H1 (cell line): ENCODE data around the gene TGFA. TPM values are rescaled to one million over a fixed set of nuclear protein-coding genes. Genes with fewer than 3 reads are reported as not detected.
A peak's percentile ranks its signal among the peaks of the same experiment; 100 is the strongest.

Experiments
- CTCF ChIA-PET: fragments of 300-600 bp; sonication (Branson Sonifier 250); formaldehyde crosslinking; loops from one replicate; lab custom pipeline; 2021; ENCODE audit not compliant: partially characterized antibody; lab: Charles Lee
- POLR2A ChIA-PET: fragments of 300-600 bp; sonication (Branson Sonifier 250); formaldehyde crosslinking; loops from one replicate; lab custom pipeline; 2021; ENCODE audit warnings: inconsistent platforms; ENCODE audit not compliant: partially characterized antibody; lab: Charles Lee
- DNase-seq, 2 experiments: peaks; one replicate each; pipeline versions ENCODE4 v3.0.0 to v3.0.0-alpha.2; 2010 to 2022; ENCODE audit warnings: low spot score in 2 of 2, low read depth in 1 of 2, mixed read lengths in 1 of 2
- FAIRE-seq: peaks from 2 replicates; lab custom pipeline; 2011; peaks lifted over from hg19 to GRCh38; lab: Jason Lieb, UNC
- H2AFZ ChIP-seq: 2 replicates; pipeline ENCODE4 v1.8.1; 2012; ENCODE audit warnings: low read length, inconsistent platforms
- H2AK5ac ChIP-seq: 2 replicates; pipeline ENCODE4 v1.6.1; 2013; ENCODE audit warnings: low read depth, low read length
- H2BK120ac ChIP-seq: replicated peaks from 2 replicates; pipeline ENCODE3; 2013; ENCODE audit warnings: low read depth, low read length, inconsistent platforms
- H2BK12ac ChIP-seq: 2 replicates; pipeline ENCODE4 v1.6.1; 2013; ENCODE audit warnings: low read depth, low read length
- H2BK15ac ChIP-seq: 2 replicates; pipeline ENCODE4 v1.6.1; 2013; ENCODE audit warnings: low read length
- H2BK20ac ChIP-seq: 2 replicates; pipeline ENCODE4 v1.6.1; 2013; ENCODE audit warnings: low read length
- H2BK5ac ChIP-seq: 2 replicates; pipeline ENCODE4 v1.6.1; 2013; ENCODE audit warnings: low read depth, low read length
- H3K14ac ChIP-seq: 2 replicates; pipeline ENCODE4 v1.6.1; 2013; ENCODE audit warnings: inconsistent platforms; ENCODE audit not compliant: insufficient read length
- H3K18ac ChIP-seq: 2 replicates; pipeline ENCODE4 v1.6.1; 2013; ENCODE audit warnings: low read length; ENCODE audit errors: extremely low read depth
- H3K23ac ChIP-seq: 2 replicates; pipeline ENCODE4 v1.6.1; 2013; ENCODE audit warnings: inconsistent platforms; ENCODE audit not compliant: insufficient read length
- H3K23me2 ChIP-seq: 2 replicates; pipeline ENCODE4 v1.6.1; 2013; ENCODE audit warnings: low read depth, low read length
- H3K27ac ChIP-seq: 2 replicates; pipeline ENCODE4 v1.6.1; 2011; ENCODE audit warnings: low read depth, low read length, inconsistent platforms
- H3K27me3 ChIP-seq, 4 experiments: replicated peaks in 1 of 4; 1 replicate in 1 of 4; 2 replicates in 3 of 4; pipeline versions ENCODE4 v1.6.1 to v1.8.1; 2011 to 2013; ENCODE audit warnings: low read length in 3 of 4, mild to moderate bottlenecking in 3 of 4, inconsistent platforms in 2 of 4, mixed read lengths in 2 of 4, moderate library complexity in 1 of 4; ENCODE audit not compliant: control insufficient read depth in 3 of 4, insufficient read depth in 3 of 4; ENCODE audit errors: extremely low read depth in 1 of 4
- H3K36me3 ChIP-seq, 4 experiments: 2 replicates each; pipeline versions ENCODE4 v1.6.1 to v1.8.1; 2011 to 2013; ENCODE audit warnings: mild to moderate bottlenecking in 4 of 4, low read length in 3 of 4, moderate library complexity in 2 of 4, control low read depth in 1 of 4, inconsistent platforms in 1 of 4; ENCODE audit not compliant: insufficient read depth in 4 of 4, control insufficient read depth in 2 of 4
- H3K4ac ChIP-seq: replicated peaks from 2 replicates; pipeline ENCODE3; 2013; ENCODE audit warnings: low read length, low read depth, mixed read lengths, inconsistent platforms; ENCODE audit not compliant: insufficient read length
- H3K4me1 ChIP-seq, 4 experiments: replicated peaks in 1 of 4; 1 replicate in 1 of 4; 2 replicates in 3 of 4; pipeline versions ENCODE4 v1.6.1 to v1.8.1; 2011 to 2013; ENCODE audit warnings: low read length in 3 of 4, inconsistent platforms in 2 of 4, mixed read lengths in 1 of 4; ENCODE audit not compliant: insufficient read depth in 4 of 4, control insufficient read depth in 3 of 4
- H3K4me2 ChIP-seq, 2 experiments: 2 replicates each; pipeline versions ENCODE4 v1.6.1 to v1.8.1; 2011 to 2013; ENCODE audit warnings: low read depth in 2 of 2, low read length in 2 of 2, control low read depth in 1 of 2, inconsistent platforms in 1 of 2, mild to moderate bottlenecking in 1 of 2; ENCODE audit not compliant: insufficient read depth in 1 of 2
- H3K4me3 ChIP-seq, 4 experiments: fragments of 200-600, 300-600 bp in 1 of 4; sonication (generic), shearing (Covaris generic), sonication (Bioruptor Twin) in 1 of 4; 2 replicates each; pipeline versions ENCODE4 v1.5.1 to v1.8.1; 2011 to 2016; ENCODE audit warnings: low read length in 4 of 4, low read depth in 3 of 4, control low read depth in 2 of 4, inconsistent platforms in 2 of 4, mild to moderate bottlenecking in 2 of 4, mixed read lengths in 1 of 4, moderate library complexity in 1 of 4; ENCODE audit not compliant: insufficient read depth in 2 of 4; ENCODE audit errors: extremely low read depth in 1 of 4
- H3K56ac ChIP-seq: replicated peaks from 2 replicates; pipeline ENCODE3; 2013; ENCODE audit warnings: low read depth, mild to moderate bottlenecking, mixed read lengths, low read length, inconsistent platforms; ENCODE audit not compliant: insufficient read length
- H3K79me1 ChIP-seq: 2 replicates; pipeline ENCODE4 v1.6.1; 2013; ENCODE audit warnings: low read depth, low read length, control low read depth
- H3K79me2 ChIP-seq, 2 experiments: 2 replicates each; pipeline versions ENCODE4 v1.6.1 to v1.8.1; 2012 to 2013; ENCODE audit warnings: low read length in 2 of 2, mild to moderate bottlenecking in 2 of 2, inconsistent platforms in 1 of 2; ENCODE audit not compliant: insufficient read depth in 2 of 2, control insufficient read depth in 1 of 2
- H3K9ac ChIP-seq, 4 experiments: replicated peaks in 1 of 4; 1 replicate in 1 of 4; 2 replicates in 3 of 4; pipeline versions ENCODE4 v1.6.1 to v1.8.1; 2011 to 2013; ENCODE audit warnings: low read depth in 3 of 4, low read length in 3 of 4, control low read depth in 2 of 4, mild to moderate bottlenecking in 2 of 4, moderate library complexity in 2 of 4, inconsistent platforms in 1 of 4; ENCODE audit errors: extremely low read depth in 1 of 4
- H3K9me3 ChIP-seq, 2 experiments: 2 replicates each; pipeline versions ENCODE4 v1.6.1 to v1.8.1; 2012 to 2013; ENCODE audit warnings: mild to moderate bottlenecking in 2 of 2, moderate library complexity in 2 of 2, control low read depth in 1 of 2, inconsistent platforms in 1 of 2, low read depth in 1 of 2, low read length in 1 of 2, mixed read lengths in 1 of 2; ENCODE audit not compliant: insufficient read depth in 2 of 2
- H4K20me1 ChIP-seq, 2 experiments: replicated peaks in 1 of 2; 2 replicates each; pipeline versions ENCODE3 to v1.8.1; 2011 to 2013; ENCODE audit warnings: inconsistent platforms in 2 of 2, low read length in 2 of 2, mild to moderate bottlenecking in 1 of 2; ENCODE audit not compliant: insufficient read depth in 2 of 2, control insufficient read depth in 1 of 2
- H4K5ac ChIP-seq: 2 replicates; pipeline ENCODE4 v1.6.1; 2013; ENCODE audit warnings: low read length, low read depth, mixed read lengths, inconsistent platforms; ENCODE audit not compliant: insufficient read length
- H4K8ac ChIP-seq: 2 replicates; pipeline ENCODE4 v1.8.0; 2013; ENCODE audit warnings: mild to moderate bottlenecking, moderate library complexity, low read length, inconsistent platforms; ENCODE audit not compliant: insufficient read depth; ENCODE audit errors: extremely low read depth
- H4K91ac ChIP-seq: replicated peaks from 2 replicates; pipeline ENCODE3; 2013; ENCODE audit warnings: low read length, mixed read lengths, inconsistent platforms; ENCODE audit not compliant: insufficient read length
- CHD2 ChIP-seq: IDR thresholded peaks from 2 replicates; pipeline ENCODE4 v1.6.1; 2012; ENCODE audit warnings: low read length, improper control_type of control experiment
- EP300 ChIP-seq, 2 experiments: IDR thresholded peaks; 1 replicate in 1 of 2; 2 replicates in 1 of 2; pipeline ENCODE4 v1.6.1; 2011 to 2012; ENCODE audit warnings: low read depth in 2 of 2, low read length in 2 of 2, mild to moderate bottlenecking in 2 of 2, borderline replicate concordance in 1 of 2, inconsistent platforms in 1 of 2, moderate library complexity in 1 of 2
- GABPA ChIP-seq: IDR thresholded peaks from 2 replicates; pipeline ENCODE4 v1.6.1; 2011; ENCODE audit warnings: mild to moderate bottlenecking, low read length, moderate library complexity, borderline replicate concordance; ENCODE audit not compliant: insufficient read depth
- GTF2F1 ChIP-seq: IDR thresholded peaks from 2 replicates; pipeline ENCODE4 v1.6.1; 2012; ENCODE audit warnings: low read depth, low read length, improper control_type of control experiment, borderline replicate concordance
- KDM4A ChIP-seq: IDR thresholded peaks from one replicate; pipeline ENCODE4 v1.7.1; 2012; ENCODE audit warnings: low read depth, mild to moderate bottlenecking, moderate library complexity, low read length, inconsistent platforms; ENCODE audit not compliant: severe bottlenecking
- PHF8 ChIP-seq: fragments of 200-600 bp; sonication (generic); conservative IDR thresholded peaks from 2 replicates; pipeline ENCODE4 v1.7.1; 2012; ENCODE audit warnings: low read depth, mild to moderate bottlenecking, inconsistent platforms, low read length, moderate library complexity
- POLR2AphosphoS5 ChIP-seq: IDR thresholded peaks from 2 replicates; pipeline ENCODE4 v1.6.1; 2011; ENCODE audit warnings: low read depth, low read length
- POU5F1 ChIP-seq: IDR thresholded peaks from 2 replicates; pipeline ENCODE4 v1.6.1; 2011; ENCODE audit warnings: low read depth, mild to moderate bottlenecking, low read length, moderate library complexity
- RNF2 ChIP-seq: fragments of 200-900, 300-1000 bp; sonication (generic); IDR thresholded peaks from 2 replicates; pipeline ENCODE4 v1.7.1; 2016; ENCODE audit warnings: borderline replicate concordance, low read depth, mild to moderate bottlenecking, antibody characterized with exemption, low read length; ENCODE audit not compliant: poor library complexity, severe bottlenecking; ENCODE audit errors: missing control alignments
- TCF12 ChIP-seq: IDR thresholded peaks from 2 replicates; pipeline ENCODE4 v1.6.1; 2011; ENCODE audit warnings: low read depth, mild to moderate bottlenecking, low read length
- TEAD4 ChIP-seq: IDR thresholded peaks from 2 replicates; pipeline ENCODE4 v1.6.1; 2012; ENCODE audit warnings: low read depth, low read length, inconsistent platforms, mixed read lengths
- ZNF274 ChIP-seq: IDR thresholded peaks from 2 replicates; pipeline ENCODE4 v1.7.0; 2012; ENCODE audit warnings: low read length, borderline replicate concordance; ENCODE audit errors: extremely low read depth
- WGBS, 2 experiments: shearing (Covaris generic) in 1 of 2; methylation state at CpG; one replicate each; pipeline versions ENCODE4 v1.1.6 to v1.1.7; 2013 to 2015; ENCODE audit warnings: low lambda C conversion rate in 2 of 2, mixed read lengths in 2 of 2, inconsistent platforms in 1 of 2, low coverage in 1 of 2, missing lambda C conversion rate in 1 of 2; ENCODE audit not compliant: insufficient replicate concordance in 2 of 2, insufficient coverage in 1 of 2, insufficient read length in 1 of 2; ENCODE audit errors: extremely low coverage in 1 of 2, missing lambda C conversion rate in 1 of 2; 5-methylcytosine and 5-hydroxymethylcytosine counted together
- polyA plus RNA-seq, 7 experiments: library from polyadenylated mRNA; depleted of rRNA in 3 of 7; stranded (reverse) in 5 of 7; unstranded in 2 of 7; fragments of >200 nt in 5 of 7; fragments of 200-250 nt in 2 of 7; gene quantifications; 1 replicate in 5 of 7; 2 replicates in 1 of 7; 4 replicates in 1 of 7; pipeline versions ENCODE4 v1.2.1 to v1.2.3, GENCODE V29; 2011 to 2013; ENCODE audit warnings: missing spikeins in 2 of 7, mixed read lengths in 2 of 7
- total RNA-seq: library from RNA; stranded (reverse); fragmentation: NEBNext Ultra II Directional; extraction: Animal tissue kit (Norgen Biotek cat#: 25700); gene quantifications from 2 replicates; pipeline ENCODE4 v1.2.1, GENCODE V29; 2021

TGFA gene
- total and polyA plus RNA-seq, 2 of the 8 experiments (the other 6 are each of a cell fraction or from before 2014, with no cell fraction given), result 1.8 to 3.7 TPM

DNA sequence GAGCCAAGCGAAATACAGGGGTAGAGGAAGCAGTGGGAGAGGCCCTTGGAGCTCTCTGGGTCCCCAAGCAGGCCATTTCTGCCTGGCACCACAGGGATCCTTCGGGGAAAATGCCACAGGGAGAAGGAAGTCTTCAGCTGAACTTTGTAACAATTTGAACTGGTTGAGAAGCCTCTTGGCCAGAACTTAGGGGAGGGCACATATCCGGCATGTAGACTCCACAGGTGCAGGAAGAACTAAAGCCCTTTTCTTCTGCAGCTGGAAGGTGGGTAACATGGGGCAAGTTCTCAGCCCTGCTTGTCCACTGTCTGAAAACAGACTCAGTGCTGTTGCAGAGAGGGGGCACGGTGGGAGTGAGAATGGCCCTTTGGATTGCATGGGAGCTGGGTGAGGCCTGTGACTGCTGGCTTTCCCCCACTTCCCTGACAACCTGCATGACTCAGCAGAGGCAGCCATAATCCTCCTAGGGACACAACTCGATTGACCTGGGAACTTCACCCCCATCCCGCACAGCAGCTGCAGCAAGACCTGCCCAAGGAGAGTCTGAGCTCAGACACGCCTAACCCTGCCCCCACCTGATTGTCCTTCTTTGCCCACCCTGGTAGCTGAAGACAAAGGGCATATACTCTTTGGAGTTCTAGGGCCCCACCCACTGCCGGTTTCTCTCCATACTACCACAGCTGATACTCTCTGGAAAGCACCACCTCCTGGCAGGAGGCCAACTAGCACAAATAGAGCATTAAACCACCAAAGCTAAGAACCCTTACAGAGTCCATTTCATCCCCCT, 150.2 kb downstream of the TGFA start:
- WGBS, 2 experiments, result 80% methylated on average over 8 of the region's 8 CpGs; no CpG with 5 or more reads in 1 of the 2 experiments
- H3K79me2 ChIP-seq, result no peaks in the 10 kb centered on the region
- no peak for FAIRE-seq
- TF ChIP-seq TEAD4, result no peak
- TF ChIP-seq TCF12, result no peak
- no peak for TF ChIP-seq CHD2
- no peak for TF ChIP-seq EP300 (IDR thresholded peaks at IDR 0.05; ENCODE audit: borderline replicate concordance in 1 of 2, low read depth in 2 of 2, low read length in 2 of 2)
- no peak for TF ChIP-seq RNF2
- TF ChIP-seq KDM4A, result no peak
- no peak for TF ChIP-seq POLR2AphosphoS5
- TF ChIP-seq POU5F1, result no peak
- no peak for TF ChIP-seq GTF2F1
- no peak for TF ChIP-seq GABPA
- TF ChIP-seq PHF8, result no peak
- no peak for TF ChIP-seq ZNF274

More for the DNA sequence above, 150.2 kb downstream of the TGFA start:
- ChIA-PET CTCF (interaction anchor here (0.6 to 1.9 kb wide), 9 partner anchors 13 to 589 kb away, joined by 3 to 9 read pairs (median 3); no protein-coding TSS in a partner anchor), POLR2A (no interaction called here)
- H3K4me1 ChIP-seq, result peaks cover 0 to 3% (median 0%) of the 10 kb centered on the region in 4 experiments; a peak in 2 of 7 replicates
- no peak overlapping the region for H2BK5ac ChIP-seq
- H3K9ac ChIP-seq, result no peak overlapping the region
- H3K9me3 ChIP-seq, result no peaks in the 10 kb centered on the region
- peaks cover 0 to 5% (median 2%) of the 10 kb centered on the region in 4 experiments; a peak in 3 of 7 replicates for H3K27me3 ChIP-seq
- H2BK15ac ChIP-seq, result no peak overlapping the region
- no peaks in the 10 kb centered on the region for H3K79me1 ChIP-seq
- H4K8ac ChIP-seq, result no peak overlapping the region
- no peak overlapping the region for H2AK5ac ChIP-seq
- H3K36me3 ChIP-seq, result no peaks in the 10 kb centered on the region
- H2BK20ac ChIP-seq, result no peak overlapping the region
- H4K5ac ChIP-seq, result no peak overlapping the region
- peak overlapping the region; percentile 90 for H2AFZ ChIP-seq
- no peak overlapping the region for H3K56ac ChIP-seq
- no peak overlapping the region for H3K18ac ChIP-seq
- H4K20me1 ChIP-seq, result no peaks in the 10 kb centered on the region
- no peak overlapping the region for H3K14ac ChIP-seq
- no peak overlapping the region for H3K4me3 ChIP-seq
- DNase-seq, result no peak
- no peak overlapping the region for H3K23ac ChIP-seq
- H2BK12ac ChIP-seq, result no peak overlapping the region
- H3K4me2 ChIP-seq, result no peak overlapping the region
- H3K23me2 ChIP-seq, result no peaks in the 10 kb centered on the region; the same call in 1 of the 2 replicates
- no peak overlapping the region for H4K91ac ChIP-seq
- H3K27ac ChIP-seq, result no peak overlapping the region
- no peak overlapping the region for H2BK120ac ChIP-seq
- no peak overlapping the region for H3K4ac ChIP-seq
